ENCODE measurements around the gene GTF2A1L. TPM values are rescaled to one million over a fixed set of nuclear protein-coding genes. Genes with fewer than 3 reads are reported as not detected.

Gene GTF2A1L
- total and polyA plus RNA-seq, 4 donors: 0.02 to 0.67 TPM; not detected in 2

DNA sequence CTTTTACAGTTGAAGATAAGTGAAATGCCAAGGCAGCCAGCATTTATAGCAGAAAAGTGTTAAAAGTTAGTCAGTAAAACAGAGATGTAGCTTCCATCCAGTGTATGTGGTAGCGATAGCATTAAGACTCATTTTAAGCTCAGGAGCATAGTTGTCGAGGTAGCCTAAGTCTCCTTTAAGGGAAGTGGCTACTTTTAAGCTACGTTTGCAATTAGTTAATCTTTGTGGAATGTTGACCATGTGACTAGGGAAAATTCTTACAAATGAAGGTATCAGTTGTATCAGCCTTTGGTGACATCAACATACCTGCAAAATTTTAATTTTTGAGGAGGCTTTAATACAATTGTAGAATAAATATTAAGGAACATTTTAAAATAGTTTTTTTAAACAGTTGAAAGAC, 76.0 kb downstream of the GTF2A1L start:
- no peak overlapping the region for H3K27ac ChIP-seq (ENCODE audit: low read depth in 1 of 2, low read length in 2 of 2)
- no peaks in the 10 kb centered on the region for H3K36me3 ChIP-seq (ENCODE audit: control insufficient read depth in 4 of 4, insufficient read depth in 3 of 4, low read depth in 1 of 4, low read length in 3 of 4)
- 56% methylated on average over 3 of the region's 3 CpGs for WGBS
- no peak overlapping the region for H3K4me3 ChIP-seq (ENCODE audit: low read depth in 1 of 3, low read length in 3 of 3)
- no peaks in the 10 kb centered on the region for H3K4me1 ChIP-seq (ENCODE audit: control insufficient read depth in 4 of 4, insufficient read depth in 4 of 4, low read length in 3 of 4)
- TF ChIP-seq RXRA (IDR thresholded peaks at IDR 0.05) (no peak), EGR1 (IDR thresholded peaks at IDR 0.05; ENCODE audit: low read depth in 2 of 2) (no peak), NR2F2 (IDR thresholded peaks at IDR 0.05) (no peak), FOXA1 (IDR thresholded peaks at IDR 0.05) (no peak), FOXA2 (IDR thresholded peaks at IDR 0.05) (no peak), JUND (IDR thresholded peaks at IDR 0.05) (no peak), HNF4A (conservative IDR thresholded peaks at IDR 0.05) (no peak), YY1 (IDR thresholded peaks at IDR 0.05) (no peak), TAF1 (conservative IDR thresholded peaks at IDR 0.05) (no peak), HNF4G (IDR thresholded peaks at IDR 0.05) (no peak), GABPA (IDR thresholded peaks at IDR 0.05 in 1 of 2, conservative IDR thresholded peaks at IDR 0.05 in 1 of 2) (no peak)
- TF ChIP-seq, protein P1, sequence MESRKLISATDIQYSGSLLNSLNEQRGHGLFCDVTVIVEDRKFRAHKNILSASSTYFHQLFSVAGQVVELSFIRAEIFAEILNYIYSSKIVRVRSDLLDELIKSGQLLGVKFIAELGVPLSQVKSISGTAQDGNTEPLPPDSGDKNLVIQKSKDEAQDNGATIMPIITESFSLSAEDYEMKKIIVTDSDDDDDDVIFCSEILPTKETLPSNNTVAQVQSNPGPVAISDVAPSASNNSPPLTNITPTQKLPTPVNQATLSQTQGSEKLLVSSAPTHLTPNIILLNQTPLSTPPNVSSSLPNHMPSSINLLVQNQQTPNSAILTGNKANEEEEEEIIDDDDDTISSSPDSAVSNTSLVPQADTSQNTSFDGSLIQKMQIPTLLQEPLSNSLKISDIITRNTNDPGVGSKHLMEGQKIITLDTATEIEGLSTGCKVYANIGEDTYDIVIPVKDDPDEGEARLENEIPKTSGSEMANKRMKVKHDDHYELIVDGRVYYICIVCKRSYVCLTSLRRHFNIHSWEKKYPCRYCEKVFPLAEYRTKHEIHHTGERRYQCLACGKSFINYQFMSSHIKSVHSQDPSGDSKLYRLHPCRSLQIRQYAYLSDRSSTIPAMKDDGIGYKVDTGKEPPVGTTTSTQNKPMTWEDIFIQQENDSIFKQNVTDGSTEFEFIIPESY (IDR thresholded peaks at IDR 0.05): no peak
- TF ChIP-seq, protein P2, sequence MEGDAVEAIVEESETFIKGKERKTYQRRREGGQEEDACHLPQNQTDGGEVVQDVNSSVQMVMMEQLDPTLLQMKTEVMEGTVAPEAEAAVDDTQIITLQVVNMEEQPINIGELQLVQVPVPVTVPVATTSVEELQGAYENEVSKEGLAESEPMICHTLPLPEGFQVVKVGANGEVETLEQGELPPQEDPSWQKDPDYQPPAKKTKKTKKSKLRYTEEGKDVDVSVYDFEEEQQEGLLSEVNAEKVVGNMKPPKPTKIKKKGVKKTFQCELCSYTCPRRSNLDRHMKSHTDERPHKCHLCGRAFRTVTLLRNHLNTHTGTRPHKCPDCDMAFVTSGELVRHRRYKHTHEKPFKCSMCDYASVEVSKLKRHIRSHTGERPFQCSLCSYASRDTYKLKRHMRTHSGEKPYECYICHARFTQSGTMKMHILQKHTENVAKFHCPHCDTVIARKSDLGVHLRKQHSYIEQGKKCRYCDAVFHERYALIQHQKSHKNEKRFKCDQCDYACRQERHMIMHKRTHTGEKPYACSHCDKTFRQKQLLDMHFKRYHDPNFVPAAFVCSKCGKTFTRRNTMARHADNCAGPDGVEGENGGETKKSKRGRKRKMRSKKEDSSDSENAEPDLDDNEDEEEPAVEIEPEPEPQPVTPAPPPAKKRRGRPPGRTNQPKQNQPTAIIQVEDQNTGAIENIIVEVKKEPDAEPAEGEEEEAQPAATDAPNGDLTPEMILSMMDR (IDR thresholded peaks at IDR 0.05; ENCODE audit: low read depth, low read length, missing input control): no peak
- TF ChIP-seq, protein P3, sequence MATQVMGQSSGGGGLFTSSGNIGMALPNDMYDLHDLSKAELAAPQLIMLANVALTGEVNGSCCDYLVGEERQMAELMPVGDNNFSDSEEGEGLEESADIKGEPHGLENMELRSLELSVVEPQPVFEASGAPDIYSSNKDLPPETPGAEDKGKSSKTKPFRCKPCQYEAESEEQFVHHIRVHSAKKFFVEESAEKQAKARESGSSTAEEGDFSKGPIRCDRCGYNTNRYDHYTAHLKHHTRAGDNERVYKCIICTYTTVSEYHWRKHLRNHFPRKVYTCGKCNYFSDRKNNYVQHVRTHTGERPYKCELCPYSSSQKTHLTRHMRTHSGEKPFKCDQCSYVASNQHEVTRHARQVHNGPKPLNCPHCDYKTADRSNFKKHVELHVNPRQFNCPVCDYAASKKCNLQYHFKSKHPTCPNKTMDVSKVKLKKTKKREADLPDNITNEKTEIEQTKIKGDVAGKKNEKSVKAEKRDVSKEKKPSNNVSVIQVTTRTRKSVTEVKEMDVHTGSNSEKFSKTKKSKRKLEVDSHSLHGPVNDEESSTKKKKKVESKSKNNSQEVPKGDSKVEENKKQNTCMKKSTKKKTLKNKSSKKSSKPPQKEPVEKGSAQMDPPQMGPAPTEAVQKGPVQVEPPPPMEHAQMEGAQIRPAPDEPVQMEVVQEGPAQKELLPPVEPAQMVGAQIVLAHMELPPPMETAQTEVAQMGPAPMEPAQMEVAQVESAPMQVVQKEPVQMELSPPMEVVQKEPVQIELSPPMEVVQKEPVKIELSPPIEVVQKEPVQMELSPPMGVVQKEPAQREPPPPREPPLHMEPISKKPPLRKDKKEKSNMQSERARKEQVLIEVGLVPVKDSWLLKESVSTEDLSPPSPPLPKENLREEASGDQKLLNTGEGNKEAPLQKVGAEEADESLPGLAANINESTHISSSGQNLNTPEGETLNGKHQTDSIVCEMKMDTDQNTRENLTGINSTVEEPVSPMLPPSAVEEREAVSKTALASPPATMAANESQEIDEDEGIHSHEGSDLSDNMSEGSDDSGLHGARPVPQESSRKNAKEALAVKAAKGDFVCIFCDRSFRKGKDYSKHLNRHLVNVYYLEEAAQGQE (IDR thresholded peaks at IDR 0.05): no peak
- TF ChIP-seq, protein P4, sequence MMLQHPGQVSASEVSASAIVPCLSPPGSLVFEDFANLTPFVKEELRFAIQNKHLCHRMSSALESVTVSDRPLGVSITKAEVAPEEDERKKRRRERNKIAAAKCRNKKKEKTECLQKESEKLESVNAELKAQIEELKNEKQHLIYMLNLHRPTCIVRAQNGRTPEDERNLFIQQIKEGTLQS (IDR thresholded peaks at IDR 0.05): no peak
- H3K9ac ChIP-seq (ENCODE audit: low read depth in 1 of 2, low read length in 2 of 2): no peak overlapping the region
- no peak for DNase-seq (ENCODE audit: low spot score)
- H3K9me3 ChIP-seq (ENCODE audit: control insufficient read depth in 4 of 4, low read length in 3 of 4): no peaks in the 10 kb centered on the region
- H3K27me3 ChIP-seq (ENCODE audit: control insufficient read depth in 4 of 4, insufficient read depth in 4 of 4, low read length in 3 of 4): no peaks in the 10 kb centered on the region

DNA sequence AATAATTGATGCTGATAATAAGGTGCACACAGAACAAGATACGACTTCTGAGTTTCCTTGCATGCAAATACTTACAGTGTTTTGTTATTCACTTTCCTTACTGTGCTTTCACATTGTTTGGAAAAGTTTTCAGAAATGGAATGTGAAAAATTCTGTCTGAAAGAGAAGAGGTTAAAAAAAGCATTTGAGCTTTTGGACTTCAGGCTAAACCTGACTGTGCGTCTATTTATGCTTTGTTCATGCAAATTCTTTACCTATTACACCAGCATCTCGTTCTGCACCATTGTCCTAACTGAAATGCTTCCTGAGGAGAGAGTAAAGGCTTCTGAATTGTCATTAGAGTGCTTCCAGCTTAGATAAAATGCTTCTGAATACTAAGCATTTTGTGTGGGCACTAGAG, 76.5 kb downstream of the GTF2A1L start:
- no peak overlapping the region for H3K9ac ChIP-seq (ENCODE audit: low read depth in 1 of 2, low read length in 2 of 2)
- no peaks in the 10 kb centered on the region for H3K36me3 ChIP-seq (ENCODE audit: control insufficient read depth in 4 of 4, insufficient read depth in 3 of 4, low read depth in 1 of 4, low read length in 3 of 4)
- no peaks in the 10 kb centered on the region for H3K4me1 ChIP-seq (ENCODE audit: control insufficient read depth in 4 of 4, insufficient read depth in 4 of 4, low read length in 3 of 4)
- no peak for DNase-seq (ENCODE audit: low spot score)
- H3K27me3 ChIP-seq (ENCODE audit: control insufficient read depth in 4 of 4, insufficient read depth in 4 of 4, low read length in 3 of 4): no peaks in the 10 kb centered on the region
- H3K27ac ChIP-seq (ENCODE audit: low read depth in 1 of 2, low read length in 2 of 2): no peak overlapping the region
- no peak overlapping the region for H3K4me3 ChIP-seq (ENCODE audit: low read depth in 1 of 3, low read length in 3 of 3)
- 41% methylated on average over 3 of the region's 3 CpGs for WGBS
- no peaks in the 10 kb centered on the region for H3K9me3 ChIP-seq (ENCODE audit: control insufficient read depth in 4 of 4, low read length in 3 of 4)
- TF ChIP-seq, protein P2 (IDR thresholded peaks at IDR 0.05; ENCODE audit: low read depth, low read length, missing input control): no peak
- no peak for TF ChIP-seq RXRA (IDR thresholded peaks at IDR 0.05)
- TF ChIP-seq GABPA (IDR thresholded peaks at IDR 0.05 in 1 of 2, conservative IDR thresholded peaks at IDR 0.05 in 1 of 2): no peak
- TF ChIP-seq TAF1 (conservative IDR thresholded peaks at IDR 0.05): no peak
- TF ChIP-seq YY1 (IDR thresholded peaks at IDR 0.05): no peak
- TF ChIP-seq, protein P1 (IDR thresholded peaks at IDR 0.05): no peak
- TF ChIP-seq FOXA1 (IDR thresholded peaks at IDR 0.05): no peak
- TF ChIP-seq SP1 (IDR thresholded peaks at IDR 0.05): no peak
- TF ChIP-seq NR2F2 (IDR thresholded peaks at IDR 0.05): no peak
